H1 (cell line): ENCODE measurements around the gene LRRC17. TPM values are rescaled to one million over a fixed set of nuclear protein-coding genes. Genes with fewer than 3 reads are reported as not detected.

Experiments
- CTCF ChIA-PET: fragments of 300-600 bp; sonication (Branson Sonifier 250); formaldehyde crosslinking; loops from one replicate; lab custom pipeline; 2021; ENCODE audit not compliant: partially characterized antibody; lab: Charles Lee
- POLR2A ChIA-PET: fragments of 300-600 bp; sonication (Branson Sonifier 250); formaldehyde crosslinking; loops from one replicate; lab custom pipeline; 2021; ENCODE audit warnings: inconsistent platforms; ENCODE audit not compliant: partially characterized antibody; lab: Charles Lee
- DNase-seq, 2 experiments: peaks; one replicate each; pipeline versions ENCODE4 v3.0.0 to v3.0.0-alpha.2; 2010 to 2022; ENCODE audit warnings: low spot score in 2 of 2, low read depth in 1 of 2, mixed read lengths in 1 of 2
- FAIRE-seq: peaks from 2 replicates; lab custom pipeline; 2011; peaks lifted over from hg19 to GRCh38; lab: Jason Lieb, UNC
- H2AFZ ChIP-seq: 2 replicates; pipeline ENCODE4 v1.8.1; 2012; ENCODE audit warnings: low read length, inconsistent platforms
- H2AK5ac ChIP-seq: 2 replicates; pipeline ENCODE4 v1.6.1; 2013; ENCODE audit warnings: low read depth, low read length
- H2BK120ac ChIP-seq: replicated peaks from 2 replicates; pipeline ENCODE3; 2013; ENCODE audit warnings: low read depth, low read length, inconsistent platforms
- H2BK12ac ChIP-seq: 2 replicates; pipeline ENCODE4 v1.6.1; 2013; ENCODE audit warnings: low read depth, low read length
- H2BK15ac ChIP-seq: 2 replicates; pipeline ENCODE4 v1.6.1; 2013; ENCODE audit warnings: low read length
- H2BK20ac ChIP-seq: 2 replicates; pipeline ENCODE4 v1.6.1; 2013; ENCODE audit warnings: low read length
- H2BK5ac ChIP-seq: 2 replicates; pipeline ENCODE4 v1.6.1; 2013; ENCODE audit warnings: low read depth, low read length
- H3K14ac ChIP-seq: 2 replicates; pipeline ENCODE4 v1.6.1; 2013; ENCODE audit warnings: inconsistent platforms; ENCODE audit not compliant: insufficient read length
- H3K18ac ChIP-seq: 2 replicates; pipeline ENCODE4 v1.6.1; 2013; ENCODE audit warnings: low read length; ENCODE audit errors: extremely low read depth
- H3K23ac ChIP-seq: 2 replicates; pipeline ENCODE4 v1.6.1; 2013; ENCODE audit warnings: inconsistent platforms; ENCODE audit not compliant: insufficient read length
- H3K23me2 ChIP-seq: 2 replicates; pipeline ENCODE4 v1.6.1; 2013; ENCODE audit warnings: low read depth, low read length
- H3K27ac ChIP-seq: 2 replicates; pipeline ENCODE4 v1.6.1; 2011; ENCODE audit warnings: low read depth, low read length, inconsistent platforms
- H3K27me3 ChIP-seq, 4 experiments: replicated peaks in 1 of 4; 1 replicate in 1 of 4; 2 replicates in 3 of 4; pipeline versions ENCODE4 v1.6.1 to v1.8.1; 2011 to 2013; ENCODE audit warnings: low read length in 3 of 4, mild to moderate bottlenecking in 3 of 4, inconsistent platforms in 2 of 4, mixed read lengths in 2 of 4, moderate library complexity in 1 of 4; ENCODE audit not compliant: control insufficient read depth in 3 of 4, insufficient read depth in 3 of 4; ENCODE audit errors: extremely low read depth in 1 of 4
- H3K36me3 ChIP-seq, 4 experiments: 2 replicates each; pipeline versions ENCODE4 v1.6.1 to v1.8.1; 2011 to 2013; ENCODE audit warnings: mild to moderate bottlenecking in 4 of 4, low read length in 3 of 4, moderate library complexity in 2 of 4, control low read depth in 1 of 4, inconsistent platforms in 1 of 4; ENCODE audit not compliant: insufficient read depth in 4 of 4, control insufficient read depth in 2 of 4
- H3K4ac ChIP-seq: replicated peaks from 2 replicates; pipeline ENCODE3; 2013; ENCODE audit warnings: low read length, low read depth, mixed read lengths, inconsistent platforms; ENCODE audit not compliant: insufficient read length
- H3K4me1 ChIP-seq, 4 experiments: replicated peaks in 1 of 4; 1 replicate in 1 of 4; 2 replicates in 3 of 4; pipeline versions ENCODE4 v1.6.1 to v1.8.1; 2011 to 2013; ENCODE audit warnings: low read length in 3 of 4, inconsistent platforms in 2 of 4, mixed read lengths in 1 of 4; ENCODE audit not compliant: insufficient read depth in 4 of 4, control insufficient read depth in 3 of 4
- H3K4me2 ChIP-seq, 2 experiments: 2 replicates each; pipeline versions ENCODE4 v1.6.1 to v1.8.1; 2011 to 2013; ENCODE audit warnings: low read depth in 2 of 2, low read length in 2 of 2, control low read depth in 1 of 2, inconsistent platforms in 1 of 2, mild to moderate bottlenecking in 1 of 2; ENCODE audit not compliant: insufficient read depth in 1 of 2
- H3K4me3 ChIP-seq, 4 experiments: fragments of 200-600, 300-600 bp in 1 of 4; sonication (generic), shearing (Covaris generic), sonication (Bioruptor Twin) in 1 of 4; 2 replicates each; pipeline versions ENCODE4 v1.5.1 to v1.8.1; 2011 to 2016; ENCODE audit warnings: low read length in 4 of 4, low read depth in 3 of 4, control low read depth in 2 of 4, inconsistent platforms in 2 of 4, mild to moderate bottlenecking in 2 of 4, mixed read lengths in 1 of 4, moderate library complexity in 1 of 4; ENCODE audit not compliant: insufficient read depth in 2 of 4; ENCODE audit errors: extremely low read depth in 1 of 4
- H3K56ac ChIP-seq: replicated peaks from 2 replicates; pipeline ENCODE3; 2013; ENCODE audit warnings: low read depth, mild to moderate bottlenecking, mixed read lengths, low read length, inconsistent platforms; ENCODE audit not compliant: insufficient read length
- H3K79me1 ChIP-seq: 2 replicates; pipeline ENCODE4 v1.6.1; 2013; ENCODE audit warnings: low read depth, low read length, control low read depth
- H3K79me2 ChIP-seq, 2 experiments: 2 replicates each; pipeline versions ENCODE4 v1.6.1 to v1.8.1; 2012 to 2013; ENCODE audit warnings: low read length in 2 of 2, mild to moderate bottlenecking in 2 of 2, inconsistent platforms in 1 of 2; ENCODE audit not compliant: insufficient read depth in 2 of 2, control insufficient read depth in 1 of 2
- H3K9ac ChIP-seq, 4 experiments: replicated peaks in 1 of 4; 1 replicate in 1 of 4; 2 replicates in 3 of 4; pipeline versions ENCODE4 v1.6.1 to v1.8.1; 2011 to 2013; ENCODE audit warnings: low read depth in 3 of 4, low read length in 3 of 4, control low read depth in 2 of 4, mild to moderate bottlenecking in 2 of 4, moderate library complexity in 2 of 4, inconsistent platforms in 1 of 4; ENCODE audit errors: extremely low read depth in 1 of 4
- H3K9me3 ChIP-seq, 2 experiments: 2 replicates each; pipeline versions ENCODE4 v1.6.1 to v1.8.1; 2012 to 2013; ENCODE audit warnings: mild to moderate bottlenecking in 2 of 2, moderate library complexity in 2 of 2, control low read depth in 1 of 2, inconsistent platforms in 1 of 2, low read depth in 1 of 2, low read length in 1 of 2, mixed read lengths in 1 of 2; ENCODE audit not compliant: insufficient read depth in 2 of 2
- H4K20me1 ChIP-seq, 2 experiments: replicated peaks in 1 of 2; 2 replicates each; pipeline versions ENCODE3 to v1.8.1; 2011 to 2013; ENCODE audit warnings: inconsistent platforms in 2 of 2, low read length in 2 of 2, mild to moderate bottlenecking in 1 of 2; ENCODE audit not compliant: insufficient read depth in 2 of 2, control insufficient read depth in 1 of 2
- H4K5ac ChIP-seq: 2 replicates; pipeline ENCODE4 v1.6.1; 2013; ENCODE audit warnings: low read length, low read depth, mixed read lengths, inconsistent platforms; ENCODE audit not compliant: insufficient read length
- H4K8ac ChIP-seq: 2 replicates; pipeline ENCODE4 v1.8.0; 2013; ENCODE audit warnings: mild to moderate bottlenecking, moderate library complexity, low read length, inconsistent platforms; ENCODE audit not compliant: insufficient read depth; ENCODE audit errors: extremely low read depth
- H4K91ac ChIP-seq: replicated peaks from 2 replicates; pipeline ENCODE3; 2013; ENCODE audit warnings: low read length, mixed read lengths, inconsistent platforms; ENCODE audit not compliant: insufficient read length
- ASH2L ChIP-seq: fragments of 200-600, 300-600 bp; sonication (generic); IDR thresholded peaks from one replicate; pipeline ENCODE4 v1.7.1; 2017; ENCODE audit warnings: low read length
- ATF3 ChIP-seq: IDR thresholded peaks from 2 replicates; pipeline ENCODE4 v1.6.1; 2011; ENCODE audit warnings: low read depth, mild to moderate bottlenecking, low read length; ENCODE audit not compliant: insufficient read depth
- BACH1 ChIP-seq: IDR thresholded peaks from 2 replicates; pipeline ENCODE4 v1.6.1; 2012; ENCODE audit warnings: low read length, improper control_type of control experiment
- CHD2 ChIP-seq: IDR thresholded peaks from 2 replicates; pipeline ENCODE4 v1.6.1; 2012; ENCODE audit warnings: low read length, improper control_type of control experiment
- CTBP2 ChIP-seq: IDR thresholded peaks from 2 replicates; pipeline ENCODE4 v1.7.0; 2011; ENCODE audit warnings: borderline replicate concordance, mild to moderate bottlenecking, moderate library complexity, mixed read lengths, low read length; ENCODE audit not compliant: insufficient read depth, insufficient read length
- EGR1 ChIP-seq: IDR thresholded peaks from 2 replicates; pipeline ENCODE4 v1.6.1; 2011; ENCODE audit warnings: low read depth, low read length, borderline replicate concordance
- EZH2 ChIP-seq: fragments of 200-600 bp; sonication (generic); IDR thresholded peaks from 2 replicates; pipeline ENCODE4 v1.7.1; 2012; ENCODE audit warnings: low read depth, mild to moderate bottlenecking, moderate library complexity, low read length, inconsistent platforms; ENCODE audit not compliant: severe bottlenecking
- HDAC2 ChIP-seq, 2 experiments: fragments of 300-600 bp in 1 of 2; sonication (generic) in 1 of 2; IDR thresholded peaks; 2 replicates each; pipeline ENCODE4 v1.6.1; 2011 to 2012; ENCODE audit warnings: low read depth in 2 of 2, low read length in 2 of 2, mild to moderate bottlenecking in 2 of 2, moderate library complexity in 2 of 2, borderline replicate concordance in 1 of 2, inconsistent platforms in 1 of 2
- HDAC6 ChIP-seq: IDR thresholded peaks from one replicate; pipeline ENCODE4 v1.7.1; 2012; ENCODE audit warnings: low read depth, mild to moderate bottlenecking, inconsistent platforms, low read length, moderate library complexity
- RXRA ChIP-seq: IDR thresholded peaks from 2 replicates; pipeline ENCODE4 v1.6.1; 2011; ENCODE audit warnings: low read depth, mild to moderate bottlenecking, low read length, moderate library complexity; ENCODE audit not compliant: insufficient read depth
- SIRT6 ChIP-seq: IDR thresholded peaks from one replicate; pipeline ENCODE4 v1.7.1; 2012; ENCODE audit warnings: low read length, inconsistent platforms
- SP1 ChIP-seq: IDR thresholded peaks from 2 replicates; pipeline ENCODE4 v1.6.1; 2011; ENCODE audit warnings: low read depth, low read length
- TAF7 ChIP-seq: optimal IDR thresholded peaks from 2 replicates; pipeline ENCODE3; 2011; ENCODE audit warnings: low read depth, mild to moderate bottlenecking, inconsistent platforms, low read length, moderate library complexity, borderline replicate concordance
- YY1 ChIP-seq: IDR thresholded peaks from 2 replicates; pipeline ENCODE4 v1.6.1; 2011; ENCODE audit warnings: low read depth, mild to moderate bottlenecking, low read length
- ZNF274 ChIP-seq: IDR thresholded peaks from 2 replicates; pipeline ENCODE4 v1.7.0; 2012; ENCODE audit warnings: low read length, borderline replicate concordance; ENCODE audit errors: extremely low read depth
- WGBS, 2 experiments: shearing (Covaris generic) in 1 of 2; methylation state at CpG; one replicate each; pipeline versions ENCODE4 v1.1.6 to v1.1.7; 2013 to 2015; ENCODE audit warnings: low lambda C conversion rate in 2 of 2, mixed read lengths in 2 of 2, inconsistent platforms in 1 of 2, low coverage in 1 of 2, missing lambda C conversion rate in 1 of 2; ENCODE audit not compliant: insufficient replicate concordance in 2 of 2, insufficient coverage in 1 of 2, insufficient read length in 1 of 2; ENCODE audit errors: extremely low coverage in 1 of 2, missing lambda C conversion rate in 1 of 2; 5-methylcytosine and 5-hydroxymethylcytosine counted together
- polyA plus RNA-seq, 7 experiments: library from polyadenylated mRNA; depleted of rRNA in 3 of 7; stranded (reverse) in 5 of 7; unstranded in 2 of 7; fragments of >200 nt in 5 of 7; fragments of 200-250 nt in 2 of 7; gene quantifications; 1 replicate in 5 of 7; 2 replicates in 1 of 7; 4 replicates in 1 of 7; pipeline versions ENCODE4 v1.2.1 to v1.2.3, GENCODE V29; 2011 to 2013; ENCODE audit warnings: missing spikeins in 2 of 7, mixed read lengths in 2 of 7
- total RNA-seq: library from RNA; stranded (reverse); fragmentation: NEBNext Ultra II Directional; extraction: Animal tissue kit (Norgen Biotek cat#: 25700); gene quantifications from 2 replicates; pipeline ENCODE4 v1.2.1, GENCODE V29; 2021

The LRRC17 gene
- total and polyA plus RNA-seq, 2 of the 8 experiments (the other 6 are each of a cell fraction or from before 2014, with no cell fraction given): 3.0 TPM

DNA sequence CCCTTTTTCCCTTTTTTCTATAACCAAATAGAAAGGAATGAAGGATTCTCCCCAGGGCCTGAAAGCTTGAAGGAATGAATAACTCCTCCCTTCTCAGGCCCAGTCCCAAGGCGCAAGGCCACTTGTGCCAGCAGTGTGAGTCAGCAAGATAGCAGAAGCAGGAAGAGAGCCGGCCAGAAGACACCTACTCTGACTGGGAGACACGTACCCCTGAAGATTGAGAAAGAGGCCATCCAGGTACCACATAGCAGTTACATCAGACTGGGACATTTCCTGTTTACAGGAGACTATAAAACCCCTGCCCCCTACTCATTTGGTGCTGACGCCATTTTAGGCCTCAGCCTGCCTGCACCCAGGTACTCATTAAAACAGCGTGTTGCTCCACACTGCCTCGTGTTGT lies 65.5 kb downstream of the LRRC17 start:
- CTCF ChIA-PET: no interaction called here
- TF ChIP-seq BACH1 (no peak), ZNF274 (no peak), HDAC2 (IDR thresholded peaks at IDR 0.05; ENCODE audit: borderline replicate concordance in 1 of 2, low read depth in 2 of 2, low read length in 2 of 2) (no peak), CTBP2 (no peak), TAF7 (no peak), SP1 (no peak), YY1 (no peak), RXRA (no peak), ATF3 (no peak), SIRT6 (no peak), EGR1 (no peak), EZH2 (no peak), ASH2L (no peak), HDAC6 (no peak), CHD2 (no peak)

More for the DNA sequence above, 65.5 kb downstream of the LRRC17 start:
- no peak overlapping the region for H2BK120ac ChIP-seq
- H3K56ac ChIP-seq: no peak overlapping the region
- H3K14ac ChIP-seq: no peak overlapping the region
- H3K27ac ChIP-seq: no peak overlapping the region
- no peaks in the 10 kb centered on the region for H3K79me1 ChIP-seq
- H3K4me3 ChIP-seq: no peak overlapping the region
- H2BK15ac ChIP-seq: no peak overlapping the region
- no peaks in the 10 kb centered on the region for H3K36me3 ChIP-seq
- no peak overlapping the region for H3K18ac ChIP-seq
- H2BK20ac ChIP-seq: 0 out of 2 replicates have a peak overlapping the region, but pooled peaks have one; percentile 25
- H3K23me2 ChIP-seq: no peaks in the 10 kb centered on the region
- H2AK5ac ChIP-seq: peak overlapping the region; percentile 65; the same call in 1 of the 2 replicates
- no peaks in the 10 kb centered on the region for H3K79me2 ChIP-seq
- no peak overlapping the region for H4K5ac ChIP-seq
- H4K8ac ChIP-seq: no peak overlapping the region
- no peaks in the 10 kb centered on the region for H3K9me3 ChIP-seq
- no peak overlapping the region for H3K4ac ChIP-seq
- POLR2A ChIA-PET: no interaction called here
- 90% methylated on average over 6 of the region's 6 CpGs; no CpG with 5 or more reads in 1 of the 2 experiments for WGBS, 2 experiments
- no peak overlapping the region for H3K9ac ChIP-seq
- no peaks in the 10 kb centered on the region for H4K20me1 ChIP-seq
- H2AFZ ChIP-seq: peak overlapping the region; percentile 84; the same call in 1 of the 2 replicates
- H3K4me2 ChIP-seq: no peak overlapping the region
- no peak overlapping the region for H3K23ac ChIP-seq
- no peak overlapping the region for H2BK12ac ChIP-seq
- H4K91ac ChIP-seq: no peak overlapping the region
- H3K4me1 ChIP-seq: no peaks in the 10 kb centered on the region
- H3K27me3 ChIP-seq: no peaks in the 10 kb centered on the region
- H2BK5ac ChIP-seq: no peak overlapping the region
- FAIRE-seq (no peak), DNase-seq (no peak)
